IMR-90 (cell line): ENCODE data around the gene AFDN.

Source experiments
- BHLHE40 ChIP-seq: fragments of 150-350 bp; IDR thresholded peaks from 2 replicates; pipeline ENCODE4 v1.6.1; 2016; ENCODE audit warnings: mild to moderate bottlenecking, low read depth, low read length
- CTCF ChIP-seq: conservative IDR thresholded peaks from 2 replicates; pipeline ENCODE4 v1.5.1; 2012; ENCODE audit warnings: mild to moderate bottlenecking, low read depth, low read length, improper control_type of control experiment
- MXI1 ChIP-seq: IDR thresholded peaks from 2 replicates; pipeline ENCODE4 v1.6.1; 2012; ENCODE audit warnings: low read depth, mild to moderate bottlenecking, low read length, moderate library complexity, borderline replicate concordance

DNA sequence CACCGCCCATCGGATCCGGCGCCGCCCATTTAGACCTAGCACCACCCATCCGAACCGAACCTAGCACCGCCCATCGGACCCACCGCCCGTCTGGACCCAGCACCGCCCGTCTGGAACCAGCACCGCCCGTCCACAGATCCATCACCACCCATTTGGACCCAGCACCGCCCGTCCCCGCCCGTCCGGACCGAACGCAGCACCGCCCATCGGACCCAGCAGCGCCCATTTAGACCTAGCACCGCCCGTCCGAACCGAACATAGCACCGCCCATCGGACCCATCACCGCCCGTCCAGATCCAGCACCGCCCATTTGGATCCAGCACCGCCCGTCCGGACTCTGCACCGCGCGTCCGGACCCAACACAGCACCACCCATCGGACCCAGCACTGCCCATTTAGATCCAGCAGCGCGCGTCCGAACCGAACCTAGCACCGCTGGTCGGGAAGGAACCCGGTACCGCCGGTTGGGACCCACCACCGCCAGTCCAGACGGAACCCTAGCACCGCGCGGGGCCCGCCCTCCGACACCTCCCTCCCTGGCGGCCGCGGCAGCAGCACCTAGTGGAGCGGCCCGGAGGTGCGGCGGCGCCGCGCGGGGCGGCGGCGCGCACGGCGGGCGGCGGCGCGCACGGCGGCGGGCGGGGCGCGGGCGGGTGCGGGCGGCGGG is 348 bp upstream of the AFDN start:
- TF ChIP-seq MXI1 (no peak), CTCF (peak; percentile 40), BHLHE40 (no peak)
